GM23338 (cell line): ENCODE data around the gene PTPN22.

Experiments used
- CREB1 ChIP-seq: fragments of 250-450 bp; sonication (Bioruptor Pico); IDR thresholded peaks from 2 replicates; pipeline ENCODE4 v1.5.0; 2020; ENCODE audit warnings: low read depth, mild to moderate bottlenecking, moderate library complexity
- CTCF ChIP-seq, 2 experiments: fragments of 200-600 bp in 1 of 2; sonication (generic) in 1 of 2; conservative IDR thresholded peaks; 2 replicates each; pipeline versions ENCODE4 v1.5.1 to v1.6.1; 2016 to 2017; ENCODE audit warnings: antibody characterized with exemption in 2 of 2, low read depth in 2 of 2, mild to moderate bottlenecking in 2 of 2, moderate library complexity in 1 of 2
- EZH2 ChIP-seq: fragments of 200-600 bp; sonication (generic); IDR thresholded peaks from one replicate; pipeline ENCODE4 v1.8.0; 2017; ENCODE audit warnings: antibody characterized with exemption, mild to moderate bottlenecking, low read depth; ENCODE audit not compliant: unreplicated experiment
- EZH2phosphoT487 ChIP-seq: fragments of 200-600 bp; sonication (generic); IDR thresholded peaks from one replicate; pipeline ENCODE4 v1.8.1; 2018; ENCODE audit warnings: antibody characterized with exemption; ENCODE audit not compliant: unreplicated experiment
- NANOG ChIP-seq: IDR thresholded peaks from 2 replicates; pipeline ENCODE4 v1.6.1; 2016; ENCODE audit warnings: antibody characterized with exemption, borderline replicate concordance
- POLR2AphosphoS5 ChIP-seq: IDR thresholded peaks from 2 replicates; pipeline ENCODE4 v1.6.1; 2016; ENCODE audit warnings: antibody characterized with exemption, low read depth
- REST ChIP-seq: IDR thresholded peaks from one replicate; pipeline ENCODE4 v1.6.1; 2018; ENCODE audit warnings: antibody characterized with exemption; ENCODE audit not compliant: unreplicated experiment
- ZNF331 ChIP-seq: fragments of 250-450 bp; sonication (Bioruptor Pico); IDR thresholded peaks from 2 replicates; pipeline ENCODE4 v1.5.0; 2020; ENCODE audit warnings: low read depth, mild to moderate bottlenecking, moderate library complexity

DNA sequence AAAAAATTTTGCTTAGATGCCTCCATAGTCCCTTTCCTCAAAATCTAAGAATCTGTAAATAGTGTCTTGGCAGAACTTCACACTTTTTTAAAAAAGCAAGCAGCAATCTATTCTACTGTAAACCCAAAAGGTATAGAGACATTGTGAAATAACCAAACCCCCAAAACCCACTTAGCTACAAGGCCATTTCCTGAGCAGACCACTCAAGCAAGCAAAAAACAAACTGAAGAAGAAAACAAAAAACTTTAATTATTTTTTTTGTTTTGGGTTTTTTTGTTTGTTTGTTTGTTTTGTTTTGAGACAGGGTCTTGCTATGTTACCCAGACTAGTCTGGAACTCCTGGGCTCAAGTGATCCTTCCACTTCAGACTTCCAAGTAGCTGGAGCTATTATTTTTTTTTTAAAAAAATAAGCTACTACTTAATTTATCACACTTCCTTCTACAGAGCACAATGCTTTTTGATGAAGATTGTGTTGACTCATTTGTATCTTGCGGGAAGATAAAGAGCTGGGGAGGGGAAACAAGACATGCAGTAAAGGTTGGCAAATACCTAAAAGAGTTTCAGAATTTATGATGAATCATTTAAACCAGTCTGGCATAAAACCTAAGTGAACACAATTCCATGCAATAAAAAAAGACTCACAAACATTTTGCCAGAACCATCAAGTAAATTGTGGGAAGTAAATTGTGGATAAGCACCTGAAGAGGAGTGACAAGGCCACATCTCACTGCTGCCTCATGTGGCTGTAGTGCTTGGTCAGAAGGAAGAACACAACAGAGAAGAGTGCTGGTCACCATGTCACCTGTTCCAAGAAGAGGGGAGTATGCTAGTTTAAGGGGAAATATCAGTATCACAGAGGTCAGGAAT, 2.7 kb upstream of the PTPN22 start:
- peak; percentile 54 to 56 for TF ChIP-seq CTCF (conservative IDR thresholded peaks at IDR 0.05; ENCODE audit: low read depth in 2 of 2)
- TF ChIP-seq REST, result no peak
- TF ChIP-seq POLR2AphosphoS5, result no peak
- no peak for TF ChIP-seq NANOG
- no peak for TF ChIP-seq EZH2
- no peak for TF ChIP-seq CREB1 (CRISPR knock-in tag)
- TF ChIP-seq EZH2phosphoT487, result no peak
- TF ChIP-seq ZNF331, result no peak
